GM13977 (cell line): ENCODE results near the gene IL19.

Experiments
- DNase-seq: peaks from one replicate; pipeline ENCODE4 v3.0.0; 2012; ENCODE audit warnings: low spot score
- CTCF ChIP-seq: IDR thresholded peaks from 2 replicates; pipeline ENCODE4 v1.5.1; 2012; ENCODE audit warnings: mild to moderate bottlenecking, control low read depth; ENCODE audit not compliant: insufficient read depth; ENCODE audit errors: extremely low read depth, missing control alignments
- in situ Hi-C: fragments of 300-500 bp; cut with MboI; formaldehyde crosslinking; loops from one replicate; pipeline ENCODE4 v1.12.0; 2022; ENCODE audit warnings: low sequenced_read_pairs, low pct_unique_long_range_greater_than_20kb, mixed read lengths, inconsistent platforms; ENCODE audit not compliant: unreplicated experiment

The IL19 gene

GRCh38 chr1:206748348-206749030 is 22.1 kb upstream of the IL19 start:
- TF ChIP-seq CTCF, result no peak
- in situ Hi-C loops, result no loop called here
- DNase-seq, result no peak

GRCh38 chr1:206751891-206752290 is 18.7 kb upstream of the IL19 start:
- DNase-seq, result no peak
- TF ChIP-seq CTCF, result no peak
- in situ Hi-C loops, result no loop called here

- in situ Hi-C loops, result no loop called here
Observed at GRCh38 chr1:206752481-206752880, 18.1 kb upstream of the IL19 start.

DNA sequence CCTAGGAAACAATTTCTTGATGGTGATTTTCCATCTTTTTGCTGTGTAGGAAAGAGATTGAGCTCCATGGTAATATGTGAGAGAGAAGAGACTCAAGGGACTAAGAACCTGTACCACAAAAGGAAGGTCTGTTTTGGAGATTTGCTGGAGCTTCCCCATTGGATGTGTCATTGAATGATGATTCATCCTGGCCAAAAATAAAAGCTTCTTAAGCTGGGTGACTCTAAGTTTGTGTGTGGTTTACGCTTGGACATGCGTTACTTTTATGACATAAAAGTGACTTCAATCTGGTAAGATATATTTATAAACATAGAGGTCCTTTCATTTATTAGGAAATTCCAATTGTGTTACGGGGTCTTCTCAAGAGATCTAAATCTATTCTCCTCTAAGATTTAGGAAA is 17.4 kb upstream of the IL19 start:
- in situ Hi-C loops, result no loop called here
- DNase-seq, result no peak
- no peak for TF ChIP-seq CTCF

More at GRCh38 chr1:206752481-206752880, 18.1 kb upstream of the IL19 start:
- no peak for TF ChIP-seq CTCF
- no peak for DNase-seq

DNA sequence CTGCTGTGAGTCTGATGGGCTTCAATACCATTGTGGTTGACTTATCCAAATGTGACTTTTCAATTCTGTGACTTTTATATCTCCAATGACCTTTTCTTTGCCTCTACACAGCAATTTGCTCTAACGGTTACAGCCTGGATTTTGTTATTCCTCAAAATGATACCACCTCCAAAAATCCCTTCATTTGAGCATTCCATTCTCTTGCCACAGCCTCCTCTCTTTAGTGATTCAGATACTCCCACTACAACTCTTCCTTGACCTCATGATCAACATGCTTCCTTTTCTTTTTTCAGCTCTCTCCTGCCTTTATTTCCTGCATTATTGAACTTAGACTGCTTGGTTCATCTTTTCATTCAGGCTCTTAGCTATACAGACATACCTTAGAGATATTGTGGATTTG is 16.6 kb upstream of the IL19 start:
- in situ Hi-C loops, result no loop called here
- no peak for TF ChIP-seq CTCF
- no peak for DNase-seq

- DNase-seq, result no peak
- no peak for TF ChIP-seq CTCF
- in situ Hi-C loops, result no loop called here
Observed at GRCh38 chr1:206757524-206758266, 12.9 kb upstream of the IL19 start.
